Endothelial cell of umbilical vein (primary cell): ENCODE measurements around the gene PRKAG2.

Experiments
- CTCF ChIP-seq, 2 donors: IDR thresholded peaks; 1 replicate in 1 of 2; 2 replicates in 1 of 2; pipeline ENCODE4 v1.5.1; 2011; ENCODE audit warnings: low read length in 2 of 2, mild to moderate bottlenecking in 2 of 2, moderate library complexity in 2 of 2, control low read depth in 1 of 2, inconsistent platforms in 1 of 2, low read depth in 1 of 2; ENCODE audit not compliant: insufficient read depth in 1 of 2; ENCODE audit errors: extremely low read depth in 1 of 2
- EZH2 ChIP-seq: IDR thresholded peaks from 2 replicates; pipeline ENCODE4 v1.6.1; 2012; ENCODE audit warnings: borderline replicate concordance, low read depth, mild to moderate bottlenecking, moderate library complexity, low read length, inconsistent platforms; ENCODE audit not compliant: severe bottlenecking
- MAX ChIP-seq: IDR thresholded peaks from 2 replicates; pipeline ENCODE4 v1.6.1; 2011; ENCODE audit not compliant: insufficient read depth, insufficient read length
- POLR2A ChIP-seq: IDR thresholded peaks from 2 replicates; pipeline ENCODE4 v1.6.1; 2012; ENCODE audit warnings: low read depth, mild to moderate bottlenecking, control low read depth, low read length
- POLR2AphosphoS5 ChIP-seq: IDR thresholded peaks from 2 replicates; pipeline ENCODE4 v1.6.1; 2012; ENCODE audit warnings: low read depth, mild to moderate bottlenecking, control low read depth, low read length, moderate library complexity; ENCODE audit not compliant: insufficient read depth

GRCh38 chr7:151661587-151661986 lies 215.3 kb downstream of the PRKAG2 start:
- TF ChIP-seq EZH2 (no peak), POLR2A (no peak), CTCF (IDR thresholded peaks at IDR 0.05; ENCODE audit: extremely low read depth in 1 of 2, insufficient read depth in 1 of 2, low read depth in 1 of 2, low read length in 2 of 2) (no peak), POLR2AphosphoS5 (no peak), MAX (no peak)
